Measurements from ENCODE around the gene MCF2L2. TPM values are rescaled to one million over a fixed set of nuclear protein-coding genes. Genes with fewer than 3 reads are reported as not detected.

Gene MCF2L2
- polyA plus RNA-seq, 1 experiment: not detected

DNA sequence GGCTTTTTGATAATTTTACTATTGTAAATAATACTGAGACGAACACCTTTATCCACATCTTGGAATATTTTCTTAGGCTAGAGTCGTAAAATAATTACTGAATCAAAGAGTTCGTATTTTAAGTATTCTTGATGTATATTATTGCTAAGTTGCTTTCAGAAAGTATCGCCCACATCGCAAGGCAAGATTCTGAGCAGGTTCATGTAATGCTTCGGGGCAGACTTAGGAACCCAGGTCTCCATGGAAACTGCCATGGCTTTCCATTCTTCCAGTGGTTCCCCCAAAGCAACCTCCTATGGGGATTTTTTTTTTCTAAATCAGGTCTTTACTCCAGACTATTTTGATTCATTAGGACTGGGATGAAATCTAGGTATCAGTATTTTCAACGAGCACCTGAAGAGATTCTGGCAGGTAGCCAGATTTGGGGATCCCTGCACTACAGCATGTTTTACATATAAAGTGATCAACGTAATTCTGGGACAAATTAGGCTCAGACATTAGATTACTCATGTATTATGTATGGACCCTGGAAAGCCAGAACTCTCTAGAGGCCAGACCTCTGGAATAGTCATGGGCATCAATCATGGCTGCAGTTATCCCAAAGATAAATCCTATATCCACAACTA lies 88.8 kb downstream of the MCF2L2 start:
- Histone ChIP-seq H3K27me3 (ENCODE audit: control insufficient read depth, insufficient read depth, low read length) (peaks cover 7% of the 10 kb centered on the region), H3K27ac (ENCODE audit: low read depth, low read length) (no peak overlapping the region), H3K9me3 (ENCODE audit: control insufficient read depth, insufficient read depth, low read length) (no peaks in the 10 kb centered on the region), H3K4me3 (ENCODE audit: low read depth, low read length) (no peak overlapping the region)
- DNase-seq (ENCODE audit: low read depth, low spot score): no peak
- CTCF ChIA-PET: no interaction called here
- no peak for TF ChIP-seq CTCF (IDR thresholded peaks at IDR 0.05; ENCODE audit: low read depth, low read length)
- POLR2A ChIA-PET: no interaction called here

DNA sequence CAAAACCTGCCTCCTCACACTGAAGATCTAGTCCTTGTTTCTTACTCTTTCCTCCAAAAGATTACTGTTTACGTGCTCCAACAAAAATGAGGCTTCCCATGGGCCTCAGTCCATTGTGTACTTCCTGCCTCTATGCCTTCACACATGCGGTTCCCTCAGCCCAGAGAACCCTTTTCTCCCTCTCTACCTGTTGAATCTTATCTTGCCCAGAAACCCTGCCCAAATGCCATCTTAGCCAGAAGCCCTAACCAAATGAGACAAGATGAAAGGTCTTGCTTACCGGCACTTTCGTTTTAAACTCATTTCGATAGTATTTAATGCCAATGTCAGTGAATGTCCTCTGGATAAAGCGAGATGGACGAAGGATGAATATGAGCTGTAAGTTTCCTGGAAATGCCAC lies 89.9 kb downstream of the MCF2L2 start:
- H3K9me3 ChIP-seq (ENCODE audit: control insufficient read depth, insufficient read depth, low read length): no peaks in the 10 kb centered on the region
- H3K27me3 ChIP-seq (ENCODE audit: control insufficient read depth, insufficient read depth, low read length): peaks cover 7% of the 10 kb centered on the region
- no peak overlapping the region for H3K4me3 ChIP-seq (ENCODE audit: low read depth, low read length)
- TF ChIP-seq CTCF (IDR thresholded peaks at IDR 0.05; ENCODE audit: low read depth, low read length): no peak
- H3K27ac ChIP-seq (ENCODE audit: low read depth, low read length): no peak overlapping the region
- ChIA-PET CTCF (no interaction called here), POLR2A (no interaction called here)
- DNase-seq (ENCODE audit: low read depth, low spot score): no peak

DNA sequence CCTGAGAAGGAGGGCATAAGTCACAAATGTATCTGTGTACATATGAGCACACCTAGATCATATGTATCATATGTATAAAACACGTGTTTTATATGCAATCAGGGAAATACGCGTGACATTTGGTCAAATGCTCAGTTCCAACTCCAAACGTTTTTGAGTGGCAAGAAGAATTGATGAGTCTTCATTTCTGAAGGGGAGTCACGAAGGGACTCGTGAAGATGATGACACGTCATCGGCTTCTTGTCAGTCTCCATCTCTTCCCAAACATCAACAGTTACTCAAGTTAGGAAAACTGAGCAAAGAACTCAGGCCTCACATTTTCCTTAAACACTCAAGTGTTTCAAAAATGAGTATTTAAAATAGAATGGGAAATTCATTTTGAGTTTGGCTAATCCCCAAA lies 95.9 kb downstream of the MCF2L2 start:
- POLR2A ChIA-PET: no interaction called here
- Histone ChIP-seq H3K27ac (ENCODE audit: low read depth, low read length) (no peak overlapping the region), H3K4me3 (ENCODE audit: low read depth, low read length) (no peak overlapping the region), H3K9me3 (ENCODE audit: control insufficient read depth, insufficient read depth, low read length) (no peaks in the 10 kb centered on the region), H3K27me3 (ENCODE audit: control insufficient read depth, insufficient read depth, low read length) (peaks cover 11% of the 10 kb centered on the region)
- DNase-seq (ENCODE audit: low read depth, low spot score): no peak
- no peak for TF ChIP-seq CTCF (IDR thresholded peaks at IDR 0.05; ENCODE audit: low read depth, low read length)
- CTCF ChIA-PET: no interaction called here

DNA sequence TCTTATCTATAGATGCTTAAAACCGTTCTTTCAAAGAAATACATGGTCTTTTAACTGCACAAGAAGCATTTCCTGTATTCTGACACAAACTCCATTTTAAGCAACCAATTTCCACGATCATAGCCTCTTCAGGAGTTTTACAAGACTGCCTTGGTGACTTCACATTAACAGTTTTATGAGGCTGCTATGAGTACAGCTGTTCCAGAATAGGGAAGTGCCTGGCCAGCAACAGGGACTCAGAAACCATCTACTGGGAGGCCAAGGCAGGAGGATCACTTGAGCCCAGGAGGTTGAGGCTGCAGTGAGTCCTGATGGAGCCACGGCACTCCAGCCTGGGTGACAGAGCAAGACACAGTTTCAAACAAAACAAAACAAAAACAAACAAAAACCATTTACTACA lies 96.9 kb downstream of the MCF2L2 start:
- Histone ChIP-seq H3K9me3 (ENCODE audit: control insufficient read depth, insufficient read depth, low read length) (no peaks in the 10 kb centered on the region), H3K27me3 (ENCODE audit: control insufficient read depth, insufficient read depth, low read length) (peaks cover 11% of the 10 kb centered on the region), H3K4me3 (ENCODE audit: low read depth, low read length) (no peak overlapping the region), H3K27ac (ENCODE audit: low read depth, low read length) (no peak overlapping the region)
- DNase-seq (ENCODE audit: low read depth, low spot score): no peak
- ChIA-PET CTCF (no interaction called here), POLR2A (no interaction called here)
- TF ChIP-seq CTCF (IDR thresholded peaks at IDR 0.05; ENCODE audit: low read depth, low read length): no peak

DNA sequence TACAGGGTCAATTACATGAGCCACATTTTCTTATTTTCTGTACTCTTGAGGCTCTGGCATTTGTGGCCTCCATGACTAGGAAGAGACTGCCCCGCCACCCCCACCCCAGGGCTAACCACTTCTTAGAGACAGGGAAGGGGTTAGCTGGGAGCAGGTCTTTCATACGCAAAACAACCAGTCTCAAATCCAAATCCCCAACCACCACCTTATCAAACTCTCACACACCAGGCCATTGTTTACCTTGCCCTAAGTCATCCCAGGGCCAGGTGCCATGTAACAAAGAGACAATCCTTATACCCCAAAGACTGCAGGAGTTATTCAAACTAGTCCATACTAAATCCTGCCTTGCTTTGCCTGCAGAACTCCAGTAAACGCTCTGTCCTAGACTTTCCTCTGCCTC lies 97.5 kb downstream of the MCF2L2 start:
- H3K4me3 ChIP-seq (ENCODE audit: low read depth, low read length): no peak overlapping the region
- peaks cover 11% of the 10 kb centered on the region for H3K27me3 ChIP-seq (ENCODE audit: control insufficient read depth, insufficient read depth, low read length)
- no peaks in the 10 kb centered on the region for H3K9me3 ChIP-seq (ENCODE audit: control insufficient read depth, insufficient read depth, low read length)
- ChIA-PET CTCF (no interaction called here), POLR2A (no interaction called here)
- DNase-seq (ENCODE audit: low read depth, low spot score): no peak
- TF ChIP-seq CTCF (IDR thresholded peaks at IDR 0.05; ENCODE audit: low read depth, low read length): no peak
- no peak overlapping the region for H3K27ac ChIP-seq (ENCODE audit: low read depth, low read length)

Data from AG04450 (cell line).